NOMO-1 treated with DMSO at 0.1 percent for 48 hours (cell line): ENCODE measurements around the gene EPC1.

Source experiments
- DNase-seq: peaks from one replicate; lab custom pipeline; 2025; ENCODE audit not compliant: unreplicated experiment; lab: John Stamatoyannopoulos, UW

The EPC1 gene

DNA sequence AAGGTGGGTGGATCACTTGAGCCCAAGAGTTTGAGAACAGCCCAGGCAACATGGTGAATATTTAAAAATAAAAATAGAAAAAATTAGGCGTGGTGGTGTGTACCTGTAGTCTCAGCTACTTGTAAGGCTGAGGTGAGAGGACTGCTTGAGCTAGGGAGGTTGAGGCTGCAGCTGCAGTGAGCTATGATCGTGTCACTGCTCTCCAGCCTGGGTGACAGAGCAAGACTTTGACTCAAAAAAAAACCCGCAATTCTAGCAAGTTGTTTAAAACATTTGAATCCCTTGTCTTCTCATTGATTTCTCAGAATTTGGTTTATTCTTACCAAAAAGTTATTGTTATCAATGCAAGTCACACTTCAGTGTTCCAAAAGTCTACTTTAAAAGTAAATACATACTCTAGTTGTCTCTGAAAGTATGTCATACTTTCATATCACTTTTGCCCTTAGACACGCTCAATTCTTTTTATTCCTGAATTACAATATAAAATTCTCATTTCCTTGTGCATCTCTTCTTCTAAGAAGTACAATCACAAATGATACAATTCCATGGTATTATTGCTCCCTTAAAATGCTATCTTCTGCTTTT lies 6.3 kb downstream of the EPC1 start:
- DNase-seq: no peak

- DNase-seq: no peak
Measured at GRCh38 chr10:32338262-32338661, 8.7 kb downstream of the EPC1 start.

- DNase-seq: no peak
Measured at GRCh38 chr10:32337350-32337749, 9.6 kb downstream of the EPC1 start.

- DNase-seq: no peak
Measured at GRCh38 chr10:32333849-32334248, 13.1 kb downstream of the EPC1 start.

- DNase-seq: no peak
Measured at GRCh38 chr10:32332299-32332750, 14.6 kb downstream of the EPC1 start.

DNA sequence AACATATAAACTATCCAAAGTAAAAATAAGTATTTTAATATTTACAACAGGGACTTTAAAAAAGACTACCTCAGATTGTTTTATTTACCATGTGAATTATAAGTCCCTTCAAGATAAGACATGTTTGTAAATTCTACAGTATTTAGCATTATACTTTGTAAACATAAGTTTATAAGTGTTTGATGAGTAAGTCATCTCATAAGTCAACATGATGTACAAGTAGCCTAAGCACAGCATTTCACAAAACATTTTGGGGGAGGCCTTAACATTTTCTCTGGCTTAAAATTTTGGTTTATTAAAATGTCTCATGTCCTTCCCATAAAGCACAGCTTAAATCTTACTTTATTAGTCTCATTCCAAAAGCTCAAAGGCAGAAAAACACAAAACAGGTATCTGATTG lies 15.4 kb downstream of the EPC1 start:
- DNase-seq: no peak

GRCh38 chr10:32330214-32330613 lies 16.7 kb downstream of the EPC1 start:
- no peak for DNase-seq

GRCh38 chr10:32329061-32329460 lies 17.9 kb downstream of the EPC1 start:
- DNase-seq: no peak

GRCh38 chr10:32328499-32328898 lies 18.5 kb downstream of the EPC1 start:
- DNase-seq: no peak

DNA sequence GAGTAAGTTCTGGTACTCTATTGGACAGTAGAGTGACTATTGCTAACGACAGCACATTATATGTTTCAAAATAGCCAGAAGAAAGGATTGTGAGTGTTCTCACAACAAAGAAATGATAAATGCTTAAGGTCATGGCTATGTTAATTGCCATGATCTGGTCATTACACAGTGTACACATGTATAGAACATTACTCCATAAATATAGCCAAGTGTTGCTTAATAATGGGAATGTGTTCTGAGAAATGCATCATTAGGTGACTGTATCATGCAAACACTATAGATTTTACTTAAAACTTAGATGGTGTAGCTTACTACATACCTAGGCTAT lies 19.6 kb downstream of the EPC1 start:
- no peak for DNase-seq

DNA sequence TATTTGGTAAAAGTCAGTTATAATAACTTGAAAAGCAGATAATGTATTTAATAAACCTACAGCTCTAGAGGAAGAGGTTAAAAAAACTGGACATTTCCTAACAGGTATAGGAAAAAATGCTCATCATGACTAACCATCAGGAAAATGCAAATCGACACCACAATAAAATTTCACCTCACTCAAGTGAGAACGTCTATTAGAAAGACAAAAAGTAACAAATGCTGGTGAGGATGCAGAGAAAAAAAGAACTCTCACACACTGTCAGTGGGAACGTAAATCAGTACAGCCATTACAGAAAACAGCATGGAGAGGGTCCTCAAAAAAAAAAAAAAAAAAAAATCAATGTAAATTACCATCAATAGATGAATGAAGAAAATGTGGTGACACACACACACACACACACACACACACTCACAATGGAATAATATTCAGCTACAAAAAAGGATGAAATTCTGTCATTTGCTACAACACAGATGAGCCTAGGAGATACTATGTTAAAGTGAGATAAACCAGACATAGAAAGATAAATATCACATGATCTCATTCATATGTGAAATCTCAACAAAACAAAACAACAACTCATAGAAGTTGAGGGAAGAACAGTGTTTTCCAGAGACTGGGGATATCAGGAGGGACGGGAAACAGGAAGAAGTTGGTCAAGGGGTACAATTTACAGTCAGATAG lies 20.1 kb downstream of the EPC1 start:
- no peak for DNase-seq

DNA sequence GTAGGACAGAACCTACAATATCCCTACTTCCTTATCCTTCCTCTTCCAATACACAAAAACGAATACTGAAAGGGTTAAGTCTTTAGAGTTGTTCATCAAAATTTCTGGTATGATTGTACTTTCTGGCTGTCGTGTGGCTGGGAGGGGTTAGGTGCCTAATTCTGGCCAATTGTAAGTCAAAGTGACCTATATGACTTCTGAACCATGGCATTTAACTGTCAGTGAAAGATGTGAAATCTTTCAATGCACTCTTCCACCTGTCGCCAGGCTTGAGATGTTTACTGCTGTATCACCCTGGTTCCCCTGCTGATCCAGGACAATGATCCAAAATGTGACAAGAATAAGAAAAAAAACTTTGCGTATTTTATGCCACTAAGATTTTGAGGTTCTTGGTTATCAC lies 20.8 kb downstream of the EPC1 start:
- DNase-seq: no peak

DNA sequence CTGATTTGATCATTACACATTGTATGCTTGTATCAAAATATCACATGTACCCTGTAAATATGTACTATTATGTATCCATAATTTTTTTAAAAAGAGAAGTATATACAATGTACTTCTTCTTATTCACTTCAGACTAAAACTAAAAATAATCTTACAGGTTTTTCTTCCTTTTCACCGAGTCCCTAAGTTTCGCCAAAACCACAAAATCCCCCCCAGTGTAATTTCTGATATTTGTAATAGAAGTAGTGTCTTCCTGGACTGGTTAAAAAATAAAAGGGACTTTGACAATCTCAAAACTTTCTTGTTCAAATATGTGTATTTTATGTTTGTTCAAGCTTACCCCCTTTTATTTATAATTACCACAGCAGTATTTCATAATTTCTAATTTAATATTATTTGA lies 23.9 kb downstream of the EPC1 start:
- DNase-seq: peak; percentile 5

DNA sequence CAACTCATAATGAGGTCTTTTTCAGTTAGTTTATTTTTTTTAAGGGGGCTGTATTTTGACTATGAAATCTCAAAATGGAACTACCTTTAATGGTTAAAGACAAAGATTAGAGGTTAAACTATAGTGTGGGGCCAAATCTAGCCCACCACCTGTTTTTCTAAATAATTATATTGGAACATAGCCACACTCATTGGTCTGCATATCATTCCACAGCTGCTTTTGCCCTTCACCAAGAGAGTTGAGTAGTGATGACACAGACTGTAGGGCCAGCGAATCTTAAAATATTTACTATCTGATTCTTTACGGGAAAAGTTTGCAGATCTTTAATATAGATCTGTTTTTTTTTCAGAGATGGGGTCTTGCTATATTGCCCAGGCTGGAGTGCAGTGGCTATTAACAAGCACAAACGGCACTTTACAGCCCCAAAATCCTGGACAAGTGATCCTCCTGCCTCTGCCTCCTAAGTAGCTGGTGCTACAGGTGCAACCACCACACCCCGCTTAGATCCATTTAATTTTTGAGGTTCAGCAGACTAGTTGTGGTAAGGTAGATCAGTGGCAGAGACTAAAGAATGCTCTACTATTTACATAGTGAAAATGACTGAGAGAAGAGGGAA lies 25.8 kb downstream of the EPC1 start:
- DNase-seq: no peak

GRCh38 chr10:32318476-32318896 lies 28.5 kb downstream of the EPC1 start:
- DNase-seq: peak; percentile 93

- no peak for DNase-seq
Measured at GRCh38 chr10:32317795-32318357, 29.1 kb downstream of the EPC1 start.

DNA sequence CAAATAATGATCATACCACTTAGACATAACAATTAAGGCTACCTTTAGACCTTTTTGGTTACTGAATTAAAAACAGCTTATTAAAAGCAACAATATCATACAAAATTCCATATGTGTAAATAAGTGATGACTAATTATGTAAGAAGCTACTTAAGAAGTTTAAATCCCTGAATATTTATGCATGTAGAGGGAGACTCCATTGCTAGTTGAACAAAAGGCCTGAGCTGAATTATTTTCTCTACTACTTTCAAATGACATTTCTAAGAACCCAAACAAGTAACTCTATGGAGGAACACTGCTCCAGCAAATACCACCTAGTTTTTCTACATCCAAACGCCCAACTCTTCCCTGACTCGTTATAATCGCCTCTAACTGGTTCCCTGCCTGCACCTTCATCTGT lies 31.5 kb downstream of the EPC1 start:
- DNase-seq: no peak

GRCh38 chr10:32314588-32314987 lies 32.4 kb downstream of the EPC1 start:
- DNase-seq: no peak

- DNase-seq: no peak
Measured at GRCh38 chr10:32308027-32308603, 38.8 kb downstream of the EPC1 start.

DNA sequence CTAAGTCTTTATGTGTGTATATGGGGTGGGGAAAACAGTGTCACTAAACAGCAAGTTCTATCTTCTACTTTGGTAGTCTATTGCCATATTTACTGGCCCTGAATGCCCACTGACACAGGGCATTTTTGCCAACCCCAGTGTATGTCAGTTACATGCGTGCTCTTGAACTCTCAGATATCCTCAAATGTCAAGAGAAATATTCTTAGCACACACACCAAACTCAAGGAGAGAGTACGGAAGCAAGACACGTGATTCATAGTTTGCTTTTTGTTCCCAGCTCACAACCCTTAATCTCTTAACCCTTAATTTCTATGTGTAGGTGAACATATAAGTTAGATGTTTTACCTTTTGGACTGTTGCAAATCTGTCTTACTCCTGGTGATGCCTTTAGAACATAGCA lies 39.3 kb downstream of the EPC1 start:
- no peak for DNase-seq

DNA sequence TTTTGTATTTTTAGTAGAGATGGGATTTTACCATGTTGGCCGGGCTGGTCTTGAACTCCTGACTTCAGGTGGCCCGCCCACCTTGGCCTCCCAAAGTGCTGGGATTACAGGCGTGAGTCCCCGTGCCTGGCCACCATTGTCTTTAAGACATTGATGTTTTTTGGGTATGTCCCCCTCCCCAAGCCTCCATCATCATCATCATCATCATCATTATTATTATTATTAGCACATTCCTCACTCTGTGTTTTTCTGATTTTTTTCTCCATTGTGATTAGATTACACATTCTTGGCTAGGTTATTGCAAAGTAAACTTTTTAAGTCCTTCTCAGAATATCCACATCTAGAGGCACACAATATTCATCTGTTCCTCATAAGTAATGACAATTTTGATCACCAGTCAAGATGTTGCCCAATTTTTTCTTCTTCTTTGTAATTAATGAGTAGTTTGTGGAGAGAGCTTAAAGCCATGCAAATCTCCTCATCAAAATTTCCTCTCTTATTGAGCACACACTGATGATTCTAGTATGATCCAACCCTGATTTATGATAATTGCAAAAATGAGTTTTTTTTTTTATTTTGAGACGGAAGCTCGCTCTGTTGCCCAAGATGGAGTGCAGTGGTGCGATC lies 47.5 kb downstream of the EPC1 start:
- no peak for DNase-seq
